Keratinocyte (primary cell): ENCODE measurements around the gene NLRP6. TPM values are rescaled to one million over a fixed set of nuclear protein-coding genes. Genes with fewer than 3 reads are reported as not detected.

ENCODE experiments used
- DNase-seq: peaks from one replicate; pipeline ENCODE4 v3.0.0-alpha.2; 2011; ENCODE audit warnings: low read depth, missing footprints, low spot score
- FAIRE-seq: peaks from 2 replicates; lab custom pipeline; 2011; peaks lifted over from hg19 to GRCh38; lab: Jason Lieb, UNC
- H2AFZ ChIP-seq: 2 replicates; pipeline ENCODE4 v1.6.0; 2012; ENCODE audit warnings: low read length, control low read depth, inconsistent platforms; ENCODE audit not compliant: control insufficient read depth
- H3K27ac ChIP-seq: 2 replicates; pipeline ENCODE4 v1.5.1; 2011; ENCODE audit warnings: low read length; ENCODE audit not compliant: control insufficient read depth, insufficient read depth
- H3K27me3 ChIP-seq: 3 replicates; pipeline ENCODE4 v1.6.0; 2011; ENCODE audit warnings: low read length; ENCODE audit not compliant: control insufficient read depth, insufficient read depth; ENCODE audit errors: extremely low read depth
- H3K36me3 ChIP-seq, 2 experiments: 2 replicates in 1 of 2; 3 replicates in 1 of 2; pipeline ENCODE4 v1.5.1; 2011; ENCODE audit warnings: low read length in 2 of 2, mild to moderate bottlenecking in 1 of 2; ENCODE audit not compliant: control insufficient read depth in 2 of 2, insufficient read depth in 2 of 2; ENCODE audit errors: extremely low read depth in 1 of 2
- H3K4me1 ChIP-seq: 3 replicates; pipeline ENCODE4 v1.5.1; 2011; ENCODE audit warnings: low read length; ENCODE audit not compliant: control insufficient read depth, insufficient read depth; ENCODE audit errors: extremely low read depth
- H3K4me2 ChIP-seq: 3 replicates; pipeline ENCODE4 v1.6.0; 2011; ENCODE audit warnings: low read depth, low read length; ENCODE audit not compliant: control insufficient read depth, insufficient read depth; ENCODE audit errors: extremely low read depth
- H3K4me3 ChIP-seq, 3 experiments: fragments of 200-600 bp in 1 of 3; sonication (generic) in 1 of 3; 2 replicates in 2 of 3; 3 replicates in 1 of 3; pipeline ENCODE4 v1.5.1; 2011 to 2016; ENCODE audit warnings: low read length in 3 of 3, mild to moderate bottlenecking in 3 of 3, control low read depth in 2 of 3, inconsistent platforms in 1 of 3, low read depth in 1 of 3, mixed read lengths in 1 of 3, mixed run types in 1 of 3, moderate library complexity in 1 of 3; ENCODE audit not compliant: control insufficient read depth in 2 of 3, insufficient read depth in 2 of 3; ENCODE audit errors: extremely low read depth in 1 of 3
- H3K79me2 ChIP-seq: 2 replicates; pipeline ENCODE4 v1.6.0; 2012; ENCODE audit warnings: low read length; ENCODE audit not compliant: control insufficient read depth, insufficient read depth
- H3K9ac ChIP-seq: 3 replicates; pipeline ENCODE4 v1.6.0; 2011; ENCODE audit warnings: low read length; ENCODE audit not compliant: control insufficient read depth, insufficient read depth; ENCODE audit errors: extremely low read depth
- H3K9me1 ChIP-seq: 3 replicates; pipeline ENCODE4 v1.6.0; 2011; ENCODE audit warnings: low read length; ENCODE audit not compliant: control insufficient read depth, insufficient read depth; ENCODE audit errors: extremely low read depth
- H3K9me3 ChIP-seq: 2 replicates; pipeline ENCODE4 v1.5.1; 2012; ENCODE audit warnings: low read depth, low read length; ENCODE audit not compliant: control insufficient read depth
- H4K20me1 ChIP-seq: 3 replicates; pipeline ENCODE4 v1.6.0; 2011; ENCODE audit warnings: low read length; ENCODE audit not compliant: control insufficient read depth, insufficient read depth; ENCODE audit errors: extremely low read depth
- CTCF ChIP-seq, 3 experiments: IDR thresholded peaks in 1 of 3; conservative IDR thresholded peaks in 1 of 3; optimal IDR thresholded peaks in 1 of 3; 2 replicates in 2 of 3; 3 replicates in 1 of 3; pipeline versions ENCODE3 to v1.5.1; 2011; ENCODE audit warnings: low read length in 3 of 3, mild to moderate bottlenecking in 3 of 3, moderate library complexity in 2 of 3, control low read depth in 1 of 3, inconsistent platforms in 1 of 3; ENCODE audit not compliant: insufficient read depth in 2 of 3; ENCODE audit errors: extremely low read depth in 1 of 3
- EZH2 ChIP-seq: IDR thresholded peaks from one replicate; pipeline ENCODE4 v1.6.1; 2012; ENCODE audit warnings: inconsistent platforms, mild to moderate bottlenecking, low read length, moderate library complexity
- dilution Hi-C: fragments of 300-500 bp; cut with MboI; formaldehyde crosslinking; loops from one replicate; pipeline ENCODE4 v1.7.0; 2020; ENCODE audit warnings: low sequenced_read_pairs; ENCODE audit not compliant: extremely low pct_ligation_motif_present
- polyA plus RNA-seq, 5 experiments: library from polyadenylated mRNA; depleted of rRNA in 3 of 5; stranded (reverse) in 3 of 5; stranded (forward) in 1 of 5; unstranded in 1 of 5; fragments of >200 nt; gene quantifications; 1 replicate in 1 of 5; 2 replicates in 3 of 5; 3 replicates in 1 of 5; pipeline versions ENCODE4 v1.2.1 to v1.2.3, GENCODE V29; 2011 to 2012; ENCODE audit warnings: missing spikeins in 2 of 5, low read depth in 1 of 5, low replicate concordance in 1 of 5

Gene NLRP6
- polyA plus RNA-seq, 1 donor (not counting 4 experiments of a cell fraction or from before 2014, with no cell fraction given): not detected

- Histone ChIP-seq H3K9me3 (no peaks in the 10 kb centered on the region), H3K9me1 (no peaks in the 10 kb centered on the region), H3K27ac (no peak overlapping the region), H3K4me1 (no peaks in the 10 kb centered on the region), H3K36me3 (no peaks in the 10 kb centered on the region), H3K4me2 (no peak overlapping the region), H3K27me3 (peaks cover 61% of the 10 kb centered on the region), H3K79me2 (no peaks in the 10 kb centered on the region), H3K4me3 (no peak overlapping the region), H3K9ac (no peak overlapping the region), H4K20me1 (no peaks in the 10 kb centered on the region), H2AFZ (no peak overlapping the region)
- DNase-seq (no peak), FAIRE-seq (no peak)
- dilution Hi-C loops: no loop called here
- no peak for TF ChIP-seq EZH2
- no peak for TF ChIP-seq CTCF (optimal IDR thresholded peaks at IDR 0.05 in 1 of 3, IDR thresholded peaks at IDR 0.05 in 1 of 3, conservative IDR thresholded peaks at IDR 0.05 in 1 of 3; ENCODE audit: extremely low read depth in 1 of 3, insufficient read depth in 2 of 3, low read length in 3 of 3)
Observed at GRCh38 chr11:280706-281485, 2.7 kb downstream of the NLRP6 start.

GRCh38 chr11:281486-282161 is 3.4 kb downstream of the NLRP6 start:
- no peak for FAIRE-seq

More at GRCh38 chr11:281486-282161, 3.4 kb downstream of the NLRP6 start:
- H4K20me1 ChIP-seq: no peaks in the 10 kb centered on the region
- H3K27me3 ChIP-seq: peaks cover 67% of the 10 kb centered on the region
- H2AFZ ChIP-seq: no peak overlapping the region
- H3K9me1 ChIP-seq: no peaks in the 10 kb centered on the region
- no peak overlapping the region for H3K4me2 ChIP-seq
- H3K9me3 ChIP-seq: no peaks in the 10 kb centered on the region
- no peaks in the 10 kb centered on the region for H3K36me3 ChIP-seq
- no peak overlapping the region for H3K4me3 ChIP-seq
- H3K9ac ChIP-seq: no peak overlapping the region
- no peaks in the 10 kb centered on the region for H3K79me2 ChIP-seq
- no peak for DNase-seq
- no peak overlapping the region for H3K27ac ChIP-seq
- TF ChIP-seq CTCF (optimal IDR thresholded peaks at IDR 0.05 in 1 of 3, IDR thresholded peaks at IDR 0.05 in 1 of 3, conservative IDR thresholded peaks at IDR 0.05 in 1 of 3; ENCODE audit: extremely low read depth in 1 of 3, insufficient read depth in 2 of 3, low read length in 3 of 3) (no peak), EZH2 (no peak)
- dilution Hi-C loops: no loop called here
- H3K4me1 ChIP-seq: no peaks in the 10 kb centered on the region
